HG03103 (cell line): Measurements from ENCODE around the gene ACTN1.
"Not testable (repeated sequence)": the region's sequence is repeated elsewhere in the genome, so short reads cannot be mapped to it uniquely, and the experiment has no call there.

Source experiments
- ATAC-seq: cut with Tn5 transposase; IDR thresholded peaks from one replicate; pipeline ENCODE4 v1.9.1; 2021; ENCODE audit warnings: low read depth; ENCODE audit not compliant: unreplicated experiment

Gene ACTN1

DNA sequence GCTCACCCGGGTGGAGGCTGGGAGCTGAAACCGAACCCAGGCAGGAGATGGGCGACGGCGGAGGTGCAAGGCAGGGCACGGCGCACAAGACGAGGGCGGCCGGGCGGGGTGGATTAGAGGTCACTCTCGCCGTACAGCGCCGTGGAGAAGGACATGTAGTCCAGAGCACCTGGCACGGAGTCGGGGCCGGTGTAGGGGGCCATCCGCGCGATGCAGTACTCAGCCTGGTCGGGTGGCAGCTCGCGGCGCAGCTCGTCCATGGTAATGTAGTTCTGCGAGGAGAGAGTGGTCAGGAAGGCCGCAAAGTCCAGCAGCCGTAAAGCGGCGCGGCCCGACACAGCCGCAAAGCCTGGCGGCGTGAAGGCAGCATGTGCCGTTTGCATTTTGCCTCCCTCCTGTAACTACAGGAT, 104.4 kb downstream of the ACTN1 start:
- ATAC-seq, result no peak

DNA sequence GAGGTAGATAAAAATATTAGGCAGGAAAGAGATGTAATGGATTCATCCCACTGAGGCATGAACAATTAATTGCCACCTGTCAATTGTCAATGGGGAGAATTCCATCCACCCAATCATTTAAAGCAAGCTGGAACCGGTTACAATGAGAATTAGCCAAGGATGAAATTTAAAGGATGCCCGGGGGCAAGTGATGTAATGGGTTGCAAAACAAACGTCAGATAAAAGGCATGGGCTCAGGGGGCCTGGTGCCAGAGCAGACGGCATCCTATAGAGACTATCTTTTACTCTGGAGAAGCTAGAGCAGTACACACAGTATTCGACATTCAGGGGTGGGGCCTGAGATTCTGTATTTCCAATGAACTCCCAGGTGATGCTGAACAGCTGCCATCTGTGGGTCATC, 105.7 kb downstream of the ACTN1 start:
- ATAC-seq, result no peak

DNA sequence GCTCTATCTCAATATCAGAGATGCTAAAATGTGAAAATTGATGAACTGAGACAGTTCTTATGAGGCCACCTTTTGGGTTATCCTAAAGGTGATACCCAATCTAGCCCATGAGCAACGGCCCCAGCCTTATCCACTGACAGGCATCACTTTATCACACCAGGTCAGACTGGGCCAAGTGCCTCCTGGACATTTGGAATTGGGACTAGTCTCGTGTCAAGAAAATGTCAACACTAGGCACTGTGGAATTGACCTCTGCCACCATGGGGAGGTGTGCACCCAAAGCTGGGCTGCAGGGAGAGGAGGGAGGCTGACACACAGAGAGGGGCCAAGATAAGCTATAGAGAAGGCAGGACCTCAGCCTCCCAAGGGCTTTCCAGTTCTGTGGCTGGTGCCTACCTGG, 107.7 kb downstream of the ACTN1 start:
- ATAC-seq, result no peak

DNA sequence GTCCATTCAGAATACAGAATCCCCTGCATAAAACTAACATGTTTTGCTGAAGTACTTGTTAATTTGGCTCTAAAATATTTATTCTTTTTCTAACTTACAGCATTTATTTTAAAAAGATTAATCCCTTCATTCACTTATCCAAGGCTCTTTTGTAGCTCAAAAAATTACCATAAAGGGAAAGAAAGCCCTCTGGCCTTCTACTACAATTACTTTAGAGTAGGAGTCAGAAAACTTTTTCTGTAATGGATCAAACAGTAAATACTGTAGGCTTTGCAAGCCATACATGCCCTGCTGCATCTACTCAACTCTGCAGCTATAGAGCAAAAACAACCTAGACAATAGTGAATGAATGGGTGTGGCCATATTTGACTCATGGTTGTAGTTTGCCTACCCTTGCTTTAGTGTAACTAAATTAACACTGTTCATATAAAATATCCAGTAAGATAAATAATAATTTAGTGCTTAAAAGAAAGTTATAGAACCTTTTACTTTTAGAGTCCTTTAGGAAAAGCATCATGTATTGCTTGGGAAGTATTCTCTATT, 112.0 kb downstream of the ACTN1 start:
- no peak for ATAC-seq

DNA sequence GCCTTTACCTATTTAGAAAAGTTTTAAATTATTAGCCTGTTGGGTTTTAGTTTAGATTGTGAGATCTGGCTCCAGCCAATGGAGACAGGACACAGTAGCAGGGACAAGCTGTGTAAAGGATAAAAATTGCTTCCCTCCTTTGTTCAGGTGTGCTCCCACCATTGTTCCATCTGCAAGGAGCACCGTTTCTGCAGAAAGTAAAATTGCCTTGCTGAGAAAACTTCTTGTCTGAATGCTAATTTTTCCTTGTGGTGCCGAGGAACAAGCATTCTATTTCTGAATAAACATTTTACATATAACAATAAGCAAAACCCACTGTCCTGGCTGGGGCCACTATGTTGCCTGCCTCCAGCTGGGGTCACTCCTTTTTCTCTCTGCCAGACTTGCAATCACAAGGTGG, 113.6 kb downstream of the ACTN1 start:
- ATAC-seq, result no peak

DNA sequence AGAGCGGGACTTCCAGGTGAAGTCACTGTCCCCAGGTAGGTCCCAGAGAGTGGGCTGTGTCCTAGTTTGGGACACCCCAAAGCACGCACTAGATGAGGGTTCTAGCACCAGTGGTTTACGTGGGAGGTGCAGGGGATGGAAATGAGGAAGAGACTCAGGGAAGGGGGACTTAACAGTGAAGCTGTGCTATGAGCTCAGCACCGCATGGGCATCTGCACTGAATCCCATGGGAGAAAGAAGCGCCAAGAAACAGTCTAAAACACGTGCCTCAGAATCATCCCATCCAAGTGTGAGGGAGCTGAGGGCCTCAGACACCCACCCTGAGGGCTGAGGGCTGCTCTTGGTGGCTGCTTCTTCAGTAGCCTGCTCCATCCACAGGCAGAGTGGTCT, 114.7 kb downstream of the ACTN1 start:
- ATAC-seq, result no peak

DNA sequence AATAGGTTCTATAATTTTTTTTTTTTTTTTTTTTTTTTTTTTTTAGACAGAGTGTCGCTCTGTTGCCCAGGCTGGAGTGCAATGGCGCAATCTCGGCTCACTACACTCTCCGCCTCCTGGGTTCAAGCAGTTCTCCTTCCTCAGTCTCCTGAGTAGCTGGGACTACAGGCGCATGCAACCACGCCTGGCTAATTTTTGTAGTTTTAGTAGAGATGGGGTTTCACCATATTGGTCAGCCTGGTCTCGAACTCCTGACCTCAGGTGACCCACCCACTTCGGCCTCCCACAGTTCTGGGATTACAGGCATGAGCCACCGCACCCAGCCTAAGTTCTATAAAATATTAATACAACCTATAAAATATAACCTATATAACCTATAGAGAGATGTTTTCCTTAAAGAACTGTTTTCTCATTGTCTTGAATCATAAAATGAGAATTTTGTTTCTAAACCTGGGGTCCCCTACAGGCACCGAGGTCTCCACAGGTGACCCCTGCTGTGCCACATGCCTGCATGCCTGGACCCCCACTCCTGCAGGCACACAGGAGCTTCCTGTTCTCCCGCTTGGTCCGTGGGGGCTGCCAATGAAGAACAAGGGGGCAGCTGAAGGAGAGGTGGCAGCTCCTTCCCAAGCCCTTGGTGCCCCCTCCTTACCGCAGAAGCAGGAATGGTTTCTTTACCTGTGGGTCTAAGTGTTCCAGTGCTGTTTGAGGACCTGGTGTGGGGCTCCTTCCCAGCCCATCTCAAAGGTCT, 115.3 kb downstream of the ACTN1 start:
- ATAC-seq, result no peak

DNA sequence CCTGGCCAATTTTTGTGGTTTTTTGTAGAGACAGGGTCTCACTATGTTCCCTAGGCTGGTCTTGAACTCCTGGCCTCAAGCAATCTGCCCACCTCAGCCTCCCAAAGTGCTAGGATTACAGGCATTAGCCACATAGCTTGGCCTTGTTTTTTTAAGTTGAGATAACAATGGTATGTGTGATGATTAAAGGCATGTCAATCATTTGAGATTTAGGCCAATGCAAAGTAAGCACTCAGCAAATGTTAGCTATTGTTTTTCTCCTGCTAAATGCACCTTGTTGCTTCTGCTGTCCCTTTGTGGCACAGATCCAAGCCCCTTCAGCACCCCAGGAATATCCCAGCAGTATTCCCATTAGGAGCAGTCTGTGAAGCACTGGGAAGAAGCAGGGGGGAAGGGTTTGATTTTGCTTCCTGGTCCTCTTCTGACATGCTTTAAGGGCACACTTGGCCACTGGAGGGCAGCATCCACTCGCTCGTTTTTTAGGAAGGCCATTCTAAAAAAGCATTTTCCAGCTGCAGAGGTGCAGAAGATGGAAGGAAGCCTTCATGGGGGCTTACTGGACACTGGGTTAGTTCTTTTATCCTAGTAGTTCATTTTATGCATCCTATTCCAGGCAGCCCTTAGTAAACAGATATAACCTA, 116.0 kb downstream of the ACTN1 start:
- ATAC-seq, result no peak

DNA sequence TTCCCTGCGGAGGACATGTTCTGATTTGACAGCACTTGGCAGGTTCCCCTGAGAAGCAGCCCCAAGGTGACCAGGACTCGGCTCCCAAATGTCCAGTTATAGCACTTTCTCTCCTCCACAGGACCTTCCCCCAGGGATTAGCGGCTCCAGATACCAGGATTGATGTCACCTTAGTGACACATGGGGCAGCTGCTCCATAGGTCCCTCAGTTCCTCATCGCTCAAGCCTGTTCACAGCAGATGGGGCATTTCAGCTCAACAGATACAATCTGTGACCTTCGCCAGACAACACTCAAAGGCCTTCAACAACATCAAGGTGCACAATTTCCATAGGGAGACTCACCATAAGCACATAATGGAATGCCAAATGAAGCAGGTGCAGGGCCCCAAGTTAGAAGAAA, 118.3 kb downstream of the ACTN1 start:
- no peak for ATAC-seq

DNA sequence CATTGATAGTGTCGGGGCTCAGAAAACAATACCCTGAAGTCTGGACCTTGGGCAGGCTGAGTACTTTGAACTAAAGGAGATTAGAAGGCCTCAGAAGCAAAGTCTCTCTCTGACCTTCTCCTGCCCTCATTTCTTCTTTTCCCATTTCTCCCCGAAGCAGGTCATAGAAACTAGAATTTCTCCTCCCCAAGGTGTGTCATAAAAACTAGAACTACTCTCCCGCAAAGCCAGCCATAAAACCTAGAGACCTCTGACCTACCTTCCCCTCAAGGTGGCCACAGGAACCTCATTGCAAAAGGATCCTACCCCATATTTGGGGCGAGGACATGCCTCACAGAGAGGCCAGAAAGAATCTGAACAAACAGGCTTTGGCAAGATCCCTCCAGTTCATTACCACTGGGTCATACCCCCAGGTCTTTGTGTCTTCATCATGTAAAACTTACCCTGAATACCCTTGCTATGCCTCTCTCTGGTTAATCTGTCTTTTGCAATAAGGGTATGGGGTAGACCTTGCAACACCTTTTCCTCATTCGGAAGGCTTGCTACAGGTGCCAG, 121.5 kb downstream of the ACTN1 start:
- ATAC-seq, result no peak

DNA sequence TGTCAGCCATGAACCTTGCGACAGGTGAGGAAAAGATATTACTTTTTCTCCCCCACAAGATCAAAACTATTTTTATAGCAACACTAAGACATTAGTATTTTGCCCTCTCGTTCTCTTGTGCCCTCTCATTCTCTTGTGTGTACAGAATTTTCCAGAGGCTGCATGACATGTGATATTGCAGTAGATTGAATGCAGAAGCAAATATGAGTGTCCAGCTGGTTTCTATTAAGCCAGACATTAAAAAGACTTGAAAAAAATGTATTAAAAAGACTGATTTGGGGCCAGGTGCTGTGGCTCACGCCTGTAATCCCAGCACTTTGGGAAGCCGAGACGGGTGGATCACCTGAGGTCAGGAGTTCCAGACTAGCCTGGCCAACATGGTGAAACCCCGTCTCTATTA, 122.5 kb downstream of the ACTN1 start:
- ATAC-seq, result no peak

DNA sequence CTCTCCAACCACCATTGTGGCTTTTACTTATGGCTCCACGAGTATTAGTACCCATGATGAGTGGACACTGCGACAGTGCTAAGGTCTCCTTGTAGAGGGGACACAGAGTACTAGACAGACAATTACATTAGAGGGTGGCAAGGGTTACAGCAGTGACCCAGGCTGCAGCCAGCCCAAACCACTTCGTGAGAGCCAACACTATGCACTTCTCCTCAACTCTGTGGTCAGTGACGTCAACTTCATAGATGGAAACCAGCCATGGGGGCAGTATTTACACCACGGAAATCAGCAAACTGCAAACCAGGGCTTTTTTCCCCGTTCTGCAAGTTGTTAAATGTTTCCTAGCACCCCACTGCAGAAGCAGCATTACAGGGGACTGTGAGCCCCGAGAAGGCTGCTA, 124.7 kb downstream of the ACTN1 start:
- no peak for ATAC-seq

DNA sequence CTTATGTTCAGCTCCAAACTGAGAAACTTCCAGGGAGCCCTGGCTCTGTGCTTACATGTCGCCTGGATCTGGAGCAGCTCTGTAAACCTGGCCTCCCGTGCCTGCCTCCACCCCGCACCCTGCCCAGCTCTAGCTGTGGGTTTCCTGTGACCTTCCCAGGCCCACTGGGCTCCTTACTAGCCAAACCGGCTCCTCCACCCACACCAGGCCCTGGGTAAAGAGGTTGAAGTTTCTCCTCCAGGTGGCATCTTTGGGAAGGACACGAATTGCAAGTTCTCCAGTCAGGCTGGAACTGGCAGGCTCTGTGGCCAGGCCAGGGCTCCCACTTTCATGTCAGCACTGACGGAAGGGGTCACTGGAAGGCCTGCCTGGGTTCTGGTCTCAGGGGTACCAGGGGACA, 125.4 kb downstream of the ACTN1 start:
- ATAC-seq, result no peak

DNA sequence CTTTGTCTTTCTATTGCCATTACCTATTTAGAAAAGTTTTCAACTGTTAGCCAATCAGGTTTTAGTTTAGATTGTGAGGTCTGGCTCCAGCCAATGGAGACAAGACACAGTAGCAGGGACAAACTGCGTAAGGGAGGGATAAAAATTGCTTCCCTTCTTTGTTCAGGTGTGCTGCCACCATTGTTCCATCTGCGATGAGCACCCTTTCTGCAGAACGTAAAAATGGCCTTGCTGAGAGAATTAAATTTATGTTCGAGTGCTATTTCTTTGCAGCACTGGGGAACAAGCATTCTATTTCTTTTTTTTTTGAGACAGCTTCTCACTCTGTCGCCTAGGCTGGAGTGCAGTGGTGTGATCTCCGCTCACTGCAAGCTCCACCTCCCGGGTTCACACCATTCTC, 126.6 kb downstream of the ACTN1 start:
- ATAC-seq, result not testable (repeated sequence)

DNA sequence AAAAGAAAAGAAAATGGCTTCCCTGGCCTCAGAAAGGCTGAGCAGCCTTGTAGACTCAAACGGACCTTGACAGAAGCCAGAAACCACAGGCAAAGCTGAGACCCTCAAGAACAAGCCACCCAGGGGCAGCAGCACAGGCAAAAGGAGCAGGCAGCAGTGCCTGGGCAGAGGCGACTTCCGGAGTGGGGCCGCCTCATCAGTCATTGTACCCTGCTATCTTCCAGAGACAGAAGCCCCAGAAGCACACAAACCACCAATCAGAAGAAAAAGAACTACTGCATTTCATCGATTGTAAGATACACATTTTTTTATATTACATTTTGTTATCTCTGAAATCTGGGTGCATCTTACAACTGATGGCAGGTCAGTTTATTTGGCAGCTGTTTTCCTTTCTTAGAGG, 128.0 kb downstream of the ACTN1 start:
- ATAC-seq, result no peak

DNA sequence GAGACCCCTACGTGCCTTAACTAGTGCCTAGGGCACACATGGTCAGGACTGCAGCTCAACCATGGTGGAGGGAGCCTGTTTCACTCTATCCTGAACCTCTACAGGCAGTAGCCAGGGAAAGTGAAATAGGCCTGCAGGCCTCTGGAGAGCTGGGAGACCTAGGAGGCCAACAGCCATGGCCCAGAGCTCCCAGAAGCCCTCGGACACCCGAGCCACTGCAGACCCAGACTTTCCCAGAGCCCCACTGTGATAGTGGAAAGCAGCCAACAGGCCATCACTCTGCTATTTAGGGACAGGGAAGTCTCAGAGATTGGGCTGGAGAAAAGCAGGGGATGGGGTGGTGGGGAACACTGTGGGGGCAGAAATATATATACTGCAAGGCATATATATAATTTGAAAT, 129.7 kb downstream of the ACTN1 start:
- no peak for ATAC-seq

DNA sequence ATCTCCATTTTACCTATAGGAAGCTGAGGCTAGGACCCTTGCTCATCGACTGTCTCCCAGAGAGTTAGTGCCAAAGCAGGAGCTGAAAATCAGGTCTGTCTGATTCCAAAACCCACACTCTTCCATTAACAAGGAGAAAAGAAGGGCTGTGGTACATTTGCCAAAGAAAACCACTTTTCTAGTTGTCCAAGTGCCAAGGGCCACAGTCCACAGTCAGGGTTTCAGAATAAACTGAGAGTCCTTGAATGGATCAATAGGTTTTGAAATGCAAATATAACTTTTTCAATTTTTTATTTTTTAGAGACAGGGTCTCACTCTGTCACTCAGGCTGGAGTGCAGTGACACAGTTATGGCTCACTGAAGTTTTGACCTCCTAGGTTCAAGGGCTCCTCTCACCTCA, 130.8 kb downstream of the ACTN1 start:
- no peak for ATAC-seq

DNA sequence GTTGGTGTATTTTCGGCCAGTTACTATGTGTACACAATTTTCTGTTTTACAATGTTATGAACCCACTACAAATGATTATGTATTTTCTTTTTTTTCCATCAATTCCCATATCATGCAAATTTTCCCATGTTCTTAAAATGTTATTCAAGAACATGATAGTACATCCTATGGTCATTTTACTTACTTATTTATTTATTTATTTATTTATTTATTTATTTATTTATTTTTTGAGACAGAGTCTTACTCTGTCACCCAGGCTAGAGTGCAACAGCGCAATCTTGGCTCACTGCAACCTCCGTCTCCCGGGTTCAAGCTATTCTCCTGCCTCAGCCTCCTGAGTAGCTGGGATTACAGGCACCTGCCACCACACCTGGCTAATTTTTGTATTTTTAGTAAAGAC, 131.5 kb downstream of the ACTN1 start:
- ATAC-seq, result not testable (repeated sequence)

DNA sequence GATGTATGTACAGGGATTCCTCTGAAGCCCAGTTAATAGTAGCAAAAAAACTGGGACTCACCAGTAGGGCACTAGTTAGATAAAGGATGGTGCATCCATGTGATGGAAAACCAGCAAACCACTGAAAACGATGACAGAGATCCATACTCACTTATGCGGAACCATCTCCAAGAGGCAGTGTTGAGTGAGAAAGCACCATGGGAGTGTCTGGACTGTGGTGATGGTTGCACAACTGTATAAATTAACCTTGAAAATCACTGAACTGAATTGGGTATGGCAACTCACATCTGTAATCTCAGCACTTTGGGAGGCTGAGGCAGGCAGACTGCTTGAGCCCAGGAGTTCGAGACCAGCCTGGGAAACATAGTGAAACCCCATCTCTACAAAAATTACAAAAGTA, 132.6 kb downstream of the ACTN1 start:
- ATAC-seq, result no peak

DNA sequence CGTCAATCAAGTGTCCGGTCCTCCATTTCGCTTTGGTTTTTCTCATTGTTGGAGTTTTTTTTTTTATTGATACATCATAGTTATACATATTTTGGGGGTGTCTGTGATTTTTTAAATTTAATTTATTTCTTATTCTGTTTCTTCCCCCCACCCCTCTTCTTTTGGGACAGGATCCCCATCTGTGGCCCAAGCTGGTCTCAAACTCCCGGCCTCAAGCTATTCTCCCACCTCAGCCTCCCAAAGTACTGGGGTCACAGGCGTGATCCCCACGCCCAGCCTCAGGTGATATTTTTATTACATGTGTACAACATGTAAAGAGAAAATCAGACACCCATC, 134.9 kb downstream of the ACTN1 start:
- ATAC-seq, result no peak

DNA sequence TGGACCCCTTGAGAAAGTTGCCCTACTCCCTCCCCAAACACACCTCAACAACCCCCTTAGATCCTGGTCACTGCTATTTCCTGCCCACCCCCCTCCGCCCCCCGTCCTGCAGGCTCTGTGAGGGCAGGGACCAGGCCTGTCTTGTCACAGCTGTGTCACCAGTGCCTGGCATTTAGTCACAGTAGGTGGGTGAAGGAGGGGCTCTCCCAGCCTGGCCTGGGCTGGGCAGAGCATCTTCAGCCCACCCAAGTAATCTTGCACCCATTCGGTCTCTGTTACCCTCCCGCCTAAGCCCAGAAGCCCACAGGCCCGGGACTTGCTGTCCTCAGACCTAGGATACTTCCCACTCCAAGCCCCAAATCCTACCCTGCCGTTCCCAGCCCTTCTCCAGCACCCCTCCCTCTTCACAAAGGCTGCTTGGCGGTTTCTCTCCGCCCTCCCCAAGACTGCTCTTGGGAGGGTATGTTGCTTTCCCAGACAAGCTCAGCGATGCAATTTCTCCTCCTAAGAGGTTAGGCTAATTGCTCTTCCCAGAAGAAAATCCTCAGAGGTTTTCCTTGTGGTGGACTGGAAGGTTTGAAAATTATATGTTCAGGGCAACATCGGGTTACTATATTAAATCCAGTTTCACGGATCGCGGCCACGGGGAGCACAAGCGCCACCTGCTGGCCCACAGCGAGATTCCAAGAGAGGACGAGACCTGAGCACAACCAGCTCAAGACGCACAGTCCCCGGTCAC, 135.5 kb downstream of the ACTN1 start:
- ATAC-seq, result no peak
